ENCODE results near the gene VEGFB. TPM values are rescaled to one million over a fixed set of nuclear protein-coding genes. Genes with fewer than 3 reads are reported as not detected.

VEGFB gene
- polyA plus RNA-seq, 1 experiment = 13.2 TPM

DNA sequence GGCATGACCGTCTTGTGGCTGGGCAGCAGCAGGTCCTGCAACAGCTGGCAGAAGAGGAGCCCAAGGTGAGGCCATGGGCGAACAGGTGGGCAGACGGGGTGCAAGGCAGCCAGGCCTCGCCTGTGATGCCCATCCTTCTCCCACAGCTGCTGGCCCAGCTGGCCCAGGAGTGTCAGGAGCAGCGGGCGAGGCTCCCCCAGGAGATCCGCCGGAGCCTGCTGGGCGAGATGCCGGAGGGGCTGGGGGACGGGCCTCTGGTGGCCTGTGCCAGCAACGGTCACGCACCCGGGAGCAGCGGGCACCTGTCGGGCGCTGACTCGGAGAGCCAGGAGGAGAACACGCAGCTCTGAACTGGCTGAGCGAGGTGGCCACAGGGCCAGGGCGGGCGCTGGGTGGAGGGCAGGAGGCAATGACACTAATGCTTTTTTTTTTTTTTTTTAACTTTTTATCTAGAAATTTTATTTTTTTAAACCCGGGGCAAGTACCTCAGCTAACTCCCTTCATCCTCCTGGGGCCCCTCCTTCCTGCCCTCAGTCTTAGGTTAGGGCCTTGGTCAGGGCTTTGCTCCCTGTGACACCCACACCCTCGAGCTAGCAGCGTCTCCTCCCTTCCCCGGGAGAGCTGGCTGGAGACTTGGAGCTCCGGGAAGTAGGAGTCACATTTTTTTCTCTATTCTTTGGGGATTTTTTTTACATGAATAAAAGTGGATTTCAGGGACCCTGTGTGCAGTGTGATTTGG, 33.0 kb downstream of the VEGFB start:
- no peak for TF ChIP-seq CTCF (IDR thresholded peaks at IDR 0.05; ENCODE audit: insufficient read depth, low read depth, low read length)
- Histone ChIP-seq H3K27me3 (ENCODE audit: control insufficient read depth, insufficient read depth, low read length) (no peaks in the 10 kb centered on the region), H3K4me3 (ENCODE audit: low read depth, low read length) (no peak overlapping the region), H3K36me3 (ENCODE audit: control insufficient read depth, insufficient read depth, low read length) (peaks cover 34% of the 10 kb centered on the region)
- ChIA-PET CTCF (interaction anchor here (0.7 to 3.5 kb wide), 5 partner anchors 10 to 82 kb away, joined by 3 to 41 read pairs (median 7); partner anchors contain the start of genes ESRRA, PLCB3 and STIP1), POLR2A (interaction anchor here (0.6 kb wide), 2 partner anchors 117 to 393 kb away, joined by 3 to 5 read pairs; no protein-coding TSS in a partner anchor)
- no peak for DNase-seq (ENCODE audit: low read depth)

DNA sequence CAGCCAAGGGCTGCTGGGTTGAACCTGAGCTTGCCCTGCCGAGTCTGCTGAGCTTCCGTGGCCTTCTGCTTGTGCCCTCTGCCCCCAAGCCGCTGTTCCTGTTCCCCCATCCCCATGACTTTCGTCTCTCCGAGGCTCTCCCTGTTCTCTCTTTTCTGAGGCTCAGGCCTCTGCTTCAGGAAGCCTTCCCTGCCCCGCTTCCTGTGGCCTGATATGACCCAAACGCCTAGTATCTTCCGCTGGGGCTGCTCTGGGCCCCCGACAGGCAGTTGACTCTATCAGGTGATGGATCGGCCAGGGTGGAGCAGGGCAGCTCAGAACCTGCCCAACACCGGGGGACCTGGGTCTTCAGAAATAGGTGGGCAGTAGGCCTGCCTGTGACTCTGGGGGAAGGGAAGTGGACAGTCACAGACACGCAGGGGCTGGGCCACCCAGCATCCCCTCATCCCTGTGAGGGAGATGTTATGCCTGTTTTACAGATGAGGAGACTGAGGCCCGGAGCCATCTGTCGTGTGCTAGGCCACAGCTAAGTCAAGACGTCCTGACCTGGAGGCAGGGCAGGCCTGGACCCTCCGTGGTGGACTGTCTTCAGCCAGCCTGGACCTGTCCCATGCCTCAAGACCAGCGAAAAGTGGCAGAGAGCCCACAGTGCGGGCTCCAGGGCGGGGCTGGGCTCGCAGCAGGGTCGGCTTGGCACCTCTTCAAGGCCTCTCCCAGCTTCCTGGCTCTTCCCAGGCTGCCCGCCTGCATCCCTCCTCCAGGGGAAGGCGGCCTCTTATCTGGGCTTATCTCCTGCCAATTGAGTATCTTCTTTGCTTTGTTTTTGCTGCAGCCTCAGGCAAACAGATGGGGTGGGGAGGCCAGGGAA, 33.9 kb downstream of the VEGFB start:
- DNase-seq (ENCODE audit: low read depth) = no peak
- ChIA-PET CTCF (interaction anchor here (0.7 to 4.7 kb wide), 9 partner anchors 9 to 64 kb away, joined by 3 to 41 read pairs (median 7); partner anchors contain the start of genes CATSPERZ, ESRRA, PLCB3 and PPP1R14B), POLR2A (interaction anchor here (0.7 kb wide), 1 partner anchor 352 kb away, joined by 3 read pairs; no protein-coding TSS in a partner anchor)
- TF ChIP-seq CTCF (IDR thresholded peaks at IDR 0.05; ENCODE audit: insufficient read depth, low read depth, low read length) = no peak
- H3K4me3 ChIP-seq (ENCODE audit: low read depth, low read length) = peak overlapping the region; percentile 66
- H3K27me3 ChIP-seq (ENCODE audit: control insufficient read depth, insufficient read depth, low read length) = no peaks in the 10 kb centered on the region
- H3K36me3 ChIP-seq (ENCODE audit: control insufficient read depth, insufficient read depth, low read length) = peaks cover 28% of the 10 kb centered on the region

GRCh38 chr11:64268893-64269539, 34.6 kb downstream of the VEGFB start:
- peaks cover 22% of the 10 kb centered on the region for H3K36me3 ChIP-seq (ENCODE audit: control insufficient read depth, insufficient read depth, low read length)
- no peaks in the 10 kb centered on the region for H3K27me3 ChIP-seq (ENCODE audit: control insufficient read depth, insufficient read depth, low read length)
- CTCF ChIA-PET = interaction anchor here (1.1 to 4.7 kb wide), 9 partner anchors 12 to 83 kb away, joined by 4 to 41 read pairs (median 7); partner anchors contain the start of genes CATSPERZ, ESRRA, PLCB3 and PPP1R14B
- H3K4me3 ChIP-seq (ENCODE audit: low read depth, low read length) = peak overlapping the region; percentile 66
- DNase-seq (ENCODE audit: low read depth) = no peak
- POLR2A ChIA-PET = interaction anchor here (0.7 kb wide), 1 partner anchor 353 kb away, joined by 3 read pairs; no protein-coding TSS in a partner anchor
- TF ChIP-seq CTCF (IDR thresholded peaks at IDR 0.05; ENCODE audit: insufficient read depth, low read depth, low read length) = no peak

- POLR2A ChIA-PET = no interaction called here
- H3K27me3 ChIP-seq (ENCODE audit: control insufficient read depth, insufficient read depth, low read length) = no peaks in the 10 kb centered on the region
- no peak for TF ChIP-seq CTCF (IDR thresholded peaks at IDR 0.05; ENCODE audit: insufficient read depth, low read depth, low read length)
Observed at GRCh38 chr11:64269540-64270220, 35.3 kb downstream of the VEGFB start.

More at GRCh38 chr11:64269540-64270220, 35.3 kb downstream of the VEGFB start:
- DNase-seq (ENCODE audit: low read depth) = peak; percentile 99
- peak overlapping the region; percentile 66 for H3K4me3 ChIP-seq (ENCODE audit: low read depth, low read length)
- CTCF ChIA-PET = interaction anchor here (0.7 to 4.7 kb wide), 15 partner anchors 9 to 84 kb away, joined by 3 to 41 read pairs (median 6); partner anchors contain the start of genes CATSPERZ, ESRRA, PLCB3 and PPP1R14B
- H3K36me3 ChIP-seq (ENCODE audit: control insufficient read depth, insufficient read depth, low read length) = peaks cover 17% of the 10 kb centered on the region

All from BJ (cell line).